GM19463 (cell line): ENCODE data around the gene ACE2.

Experiments
- ATAC-seq: cut with Tn5 transposase; IDR thresholded peaks from one replicate; pipeline ENCODE4 v1.9.1; 2021; ENCODE audit warnings: mild to moderate bottlenecking, moderate library complexity; ENCODE audit not compliant: unreplicated experiment

ACE2 gene

DNA sequence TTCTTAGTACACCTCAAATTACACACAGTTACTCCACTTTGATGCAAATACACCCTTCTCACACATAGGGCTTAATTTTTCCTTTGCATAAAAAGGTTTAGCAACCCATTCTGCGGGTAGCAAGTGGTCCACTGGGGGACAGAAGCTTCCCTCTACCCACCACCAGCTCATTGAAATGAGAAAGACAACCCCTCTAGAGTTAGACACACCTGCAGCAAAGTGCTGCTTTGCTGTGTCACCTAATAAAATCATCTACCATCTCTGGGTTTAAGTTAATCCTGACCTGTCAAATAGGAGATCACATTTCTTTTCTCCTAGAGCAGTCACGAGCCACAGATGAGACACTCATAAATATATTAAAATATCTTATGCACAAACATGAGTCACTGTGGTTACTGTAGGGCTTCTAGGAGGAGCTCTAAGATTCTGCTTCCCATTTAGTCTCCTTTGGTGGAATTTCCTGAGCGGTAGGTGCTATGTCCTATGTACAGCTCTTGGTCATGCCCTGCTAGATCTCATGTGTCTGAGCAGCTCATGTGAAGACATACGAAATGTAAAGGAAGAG lies 88.3 kb downstream of the ACE2 start:
- no peak for ATAC-seq

- ATAC-seq = no peak
Measured at GRCh38 chrX:15511563-15511962, 89.2 kb downstream of the ACE2 start.
